Fibroblast of mammary gland (primary cell): Measurements from ENCODE around the gene CPNE6.

Experiments
- DNase-seq: peaks from one replicate; pipeline ENCODE4 v3.0.0-alpha.2; 2010; ENCODE audit warnings: low read depth
- H3K4me3 ChIP-seq: 2 replicates; pipeline ENCODE4 v1.5.1; 2011; ENCODE audit warnings: low read depth, mild to moderate bottlenecking, low read length, moderate library complexity; ENCODE audit not compliant: control insufficient read depth
- TF ChIP-seq, protein P1 (sequence below): conservative IDR thresholded peaks from 2 replicates; pipeline ENCODE4 v1.5.1; 2011; ENCODE audit warnings: low read depth, low read length, inconsistent platforms; ENCODE audit not compliant: control insufficient read depth, insufficient read depth

Gene CPNE6

DNA sequence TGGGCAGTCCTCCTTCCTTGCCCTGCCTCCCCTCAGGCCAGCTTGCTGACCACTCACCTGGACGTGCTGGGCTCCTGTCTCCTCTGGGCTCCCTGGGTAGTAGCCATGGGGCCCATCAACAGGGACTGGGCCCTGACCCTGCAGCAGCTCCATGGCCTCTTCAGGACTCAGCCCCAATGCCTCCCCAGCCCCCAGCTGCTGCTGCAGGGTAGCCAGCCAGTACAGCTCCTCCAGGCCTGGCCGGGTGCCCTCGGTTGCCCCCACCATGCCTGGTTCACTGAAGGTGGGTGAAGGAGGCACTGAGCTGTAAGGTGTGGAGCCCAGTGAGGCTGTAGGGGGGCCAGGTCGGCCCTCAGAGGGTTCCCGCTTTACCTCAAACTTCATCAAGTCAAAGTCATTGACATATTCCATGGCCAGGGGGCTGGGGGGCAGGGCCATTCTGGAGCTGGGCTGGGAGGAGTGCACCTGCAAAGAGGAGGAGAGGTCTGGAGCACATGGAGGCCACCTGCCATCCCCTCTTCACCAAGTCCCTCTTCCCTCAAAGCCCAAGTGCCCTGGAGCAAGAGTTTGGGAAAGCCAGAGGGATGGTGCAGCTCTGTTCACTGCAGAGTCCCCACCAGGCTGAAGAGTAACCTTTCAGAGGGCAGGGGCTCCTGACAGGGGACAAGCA is 11.2 kb downstream of the CPNE6 start:
- DNase-seq: no peak
- no peak overlapping the region for H3K4me3 ChIP-seq
- TF ChIP-seq, protein P1, sequence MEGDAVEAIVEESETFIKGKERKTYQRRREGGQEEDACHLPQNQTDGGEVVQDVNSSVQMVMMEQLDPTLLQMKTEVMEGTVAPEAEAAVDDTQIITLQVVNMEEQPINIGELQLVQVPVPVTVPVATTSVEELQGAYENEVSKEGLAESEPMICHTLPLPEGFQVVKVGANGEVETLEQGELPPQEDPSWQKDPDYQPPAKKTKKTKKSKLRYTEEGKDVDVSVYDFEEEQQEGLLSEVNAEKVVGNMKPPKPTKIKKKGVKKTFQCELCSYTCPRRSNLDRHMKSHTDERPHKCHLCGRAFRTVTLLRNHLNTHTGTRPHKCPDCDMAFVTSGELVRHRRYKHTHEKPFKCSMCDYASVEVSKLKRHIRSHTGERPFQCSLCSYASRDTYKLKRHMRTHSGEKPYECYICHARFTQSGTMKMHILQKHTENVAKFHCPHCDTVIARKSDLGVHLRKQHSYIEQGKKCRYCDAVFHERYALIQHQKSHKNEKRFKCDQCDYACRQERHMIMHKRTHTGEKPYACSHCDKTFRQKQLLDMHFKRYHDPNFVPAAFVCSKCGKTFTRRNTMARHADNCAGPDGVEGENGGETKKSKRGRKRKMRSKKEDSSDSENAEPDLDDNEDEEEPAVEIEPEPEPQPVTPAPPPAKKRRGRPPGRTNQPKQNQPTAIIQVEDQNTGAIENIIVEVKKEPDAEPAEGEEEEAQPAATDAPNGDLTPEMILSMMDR: no peak

DNA sequence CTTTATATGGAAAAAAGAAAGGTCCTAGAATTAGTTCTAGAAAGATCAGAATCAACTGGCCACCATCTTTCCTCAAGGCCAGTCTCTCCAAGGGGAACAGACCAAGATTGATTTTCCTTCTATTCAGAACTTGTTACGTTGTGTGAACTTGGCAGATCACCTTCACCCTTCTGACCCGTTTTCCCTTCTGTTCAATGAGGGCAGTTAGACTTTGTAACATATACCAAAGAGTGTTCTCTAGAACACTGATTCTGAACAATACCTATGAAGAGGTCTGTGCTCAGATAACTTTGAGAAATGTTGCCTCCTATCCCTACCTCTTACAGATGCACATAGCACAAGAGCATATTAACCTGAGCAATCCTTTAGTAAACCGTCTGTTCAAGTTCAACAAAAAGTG is 12.1 kb downstream of the CPNE6 start:
- H3K4me3 ChIP-seq: no peak overlapping the region
- TF ChIP-seq, protein P1: no peak
- no peak for DNase-seq

DNA sequence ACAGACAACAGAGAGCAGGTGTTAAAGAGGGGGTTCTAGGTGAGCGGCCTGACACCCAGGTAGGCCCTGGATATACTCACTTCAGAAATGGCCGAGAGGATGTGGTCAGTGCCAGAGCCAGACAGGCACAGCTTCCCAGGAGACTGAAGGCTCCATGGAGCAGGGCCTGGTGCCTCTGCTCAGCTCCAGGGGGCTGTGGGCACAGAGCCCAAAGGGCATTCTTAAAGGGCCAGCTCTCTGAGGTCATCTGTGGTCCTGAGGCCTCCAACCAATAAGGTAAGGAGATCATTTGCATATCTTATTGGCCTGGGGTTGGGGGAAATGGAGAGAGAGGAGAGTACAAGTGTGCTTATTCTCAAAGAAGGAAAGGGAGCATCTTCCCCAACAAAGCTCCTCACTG is 13.1 kb downstream of the CPNE6 start:
- H3K4me3 ChIP-seq: no peak overlapping the region
- DNase-seq: no peak
- TF ChIP-seq, protein P1: no peak

DNA sequence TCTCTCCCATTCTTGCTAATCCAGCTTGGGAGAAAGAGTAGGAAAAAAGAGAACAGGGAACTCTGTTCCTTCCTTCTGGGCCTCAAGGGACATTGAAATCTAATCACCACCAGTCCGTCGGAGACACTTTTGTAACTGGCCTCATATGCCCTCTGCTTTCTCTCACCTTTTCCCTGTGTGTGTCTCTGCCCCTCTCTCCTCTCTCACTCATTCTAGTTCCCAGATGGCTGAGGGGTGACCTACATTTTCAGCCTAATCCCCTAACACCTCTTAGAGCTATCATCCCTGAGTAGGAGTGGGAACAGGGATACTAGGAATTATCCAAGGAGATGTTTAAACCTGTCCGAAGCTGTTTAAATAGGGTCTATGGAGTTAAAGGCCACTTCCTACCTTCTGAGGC is 13.9 kb downstream of the CPNE6 start:
- TF ChIP-seq, protein P1: no peak
- no peak overlapping the region for H3K4me3 ChIP-seq
- no peak for DNase-seq

DNA sequence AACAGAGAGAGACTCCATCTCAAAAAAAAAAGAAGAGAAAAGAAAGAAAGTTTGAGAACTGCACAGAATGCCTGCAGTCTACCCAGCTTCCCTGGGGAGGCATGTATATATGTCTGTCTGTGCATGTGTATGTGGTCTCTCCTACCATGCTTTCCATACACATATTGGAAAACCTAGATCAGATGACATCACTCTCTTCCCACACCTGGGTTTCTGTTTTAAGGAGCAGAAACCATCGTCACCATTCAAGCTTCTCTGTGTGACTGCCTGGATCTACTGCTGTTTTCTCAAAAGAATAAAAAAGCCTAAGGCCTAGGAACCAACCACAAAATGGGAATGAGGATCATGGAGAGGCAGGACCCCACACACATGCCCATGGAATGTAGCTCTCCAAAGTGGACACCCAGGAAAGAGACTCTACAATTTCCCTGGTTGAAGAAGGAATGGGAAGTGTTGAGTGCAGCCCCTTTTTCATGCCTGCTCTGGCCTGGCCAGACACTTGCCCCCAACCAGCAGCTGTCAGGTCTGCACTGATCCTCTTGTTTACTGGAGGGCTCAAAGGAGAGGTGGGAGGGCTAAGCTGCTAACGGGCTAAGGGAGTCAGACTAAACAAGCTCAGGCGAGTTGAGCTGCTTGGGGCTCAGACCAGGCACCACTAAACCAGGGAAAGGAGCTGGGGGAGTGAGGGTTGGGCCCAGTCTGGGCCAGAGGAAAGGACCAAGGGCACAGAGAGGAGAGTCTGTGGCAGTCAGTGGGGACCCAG is 15.0 kb downstream of the CPNE6 start:
- no peak for DNase-seq
- TF ChIP-seq, protein P1: no peak
- H3K4me3 ChIP-seq: no peak overlapping the region

DNA sequence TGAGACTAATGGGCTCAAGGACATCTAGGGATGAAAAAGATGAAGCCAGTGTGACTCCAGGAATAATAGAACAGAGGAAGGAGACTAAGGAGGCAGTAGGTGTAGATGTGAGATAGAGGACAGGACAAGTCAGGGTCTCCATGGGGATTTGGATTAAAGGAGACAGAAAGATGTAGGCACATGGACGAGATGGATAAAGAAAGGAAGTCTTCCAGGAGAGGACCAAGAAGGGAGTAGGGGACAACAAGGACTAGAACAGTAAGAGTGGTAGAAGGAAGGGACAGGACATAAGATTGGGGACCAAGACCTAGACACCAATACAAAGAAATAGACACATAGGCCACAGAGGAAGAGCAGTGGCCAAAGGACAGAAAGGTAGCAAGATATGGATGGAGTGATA is 15.6 kb downstream of the CPNE6 start:
- no peak for DNase-seq
- no peak overlapping the region for H3K4me3 ChIP-seq
- TF ChIP-seq, protein P1: no peak
